GM13977 (cell line): ENCODE results near the gene UBE4B.
"Not testable (repeated sequence)": the region's sequence is repeated elsewhere in the genome, so short reads cannot be mapped to it uniquely, and the experiment has no call there.

ENCODE experiments used
- DNase-seq: peaks from one replicate; pipeline ENCODE4 v3.0.0; 2012; ENCODE audit warnings: low spot score
- in situ Hi-C: fragments of 300-500 bp; cut with MboI; formaldehyde crosslinking; loops from one replicate; pipeline ENCODE4 v1.12.0; 2022; ENCODE audit warnings: low sequenced_read_pairs, low pct_unique_long_range_greater_than_20kb, mixed read lengths, inconsistent platforms; ENCODE audit not compliant: unreplicated experiment
- TF ChIP-seq, protein P1 (sequence below): IDR thresholded peaks from 2 replicates; pipeline ENCODE4 v1.5.1; 2012; ENCODE audit warnings: mild to moderate bottlenecking, control low read depth; ENCODE audit not compliant: insufficient read depth; ENCODE audit errors: extremely low read depth, missing control alignments

Gene UBE4B

GRCh38 chr1:10020086-10020485 lies 12.7 kb upstream of the UBE4B start:
- TF ChIP-seq, protein P1, sequence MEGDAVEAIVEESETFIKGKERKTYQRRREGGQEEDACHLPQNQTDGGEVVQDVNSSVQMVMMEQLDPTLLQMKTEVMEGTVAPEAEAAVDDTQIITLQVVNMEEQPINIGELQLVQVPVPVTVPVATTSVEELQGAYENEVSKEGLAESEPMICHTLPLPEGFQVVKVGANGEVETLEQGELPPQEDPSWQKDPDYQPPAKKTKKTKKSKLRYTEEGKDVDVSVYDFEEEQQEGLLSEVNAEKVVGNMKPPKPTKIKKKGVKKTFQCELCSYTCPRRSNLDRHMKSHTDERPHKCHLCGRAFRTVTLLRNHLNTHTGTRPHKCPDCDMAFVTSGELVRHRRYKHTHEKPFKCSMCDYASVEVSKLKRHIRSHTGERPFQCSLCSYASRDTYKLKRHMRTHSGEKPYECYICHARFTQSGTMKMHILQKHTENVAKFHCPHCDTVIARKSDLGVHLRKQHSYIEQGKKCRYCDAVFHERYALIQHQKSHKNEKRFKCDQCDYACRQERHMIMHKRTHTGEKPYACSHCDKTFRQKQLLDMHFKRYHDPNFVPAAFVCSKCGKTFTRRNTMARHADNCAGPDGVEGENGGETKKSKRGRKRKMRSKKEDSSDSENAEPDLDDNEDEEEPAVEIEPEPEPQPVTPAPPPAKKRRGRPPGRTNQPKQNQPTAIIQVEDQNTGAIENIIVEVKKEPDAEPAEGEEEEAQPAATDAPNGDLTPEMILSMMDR, result no peak
- DNase-seq, result no peak
- in situ Hi-C loops, result no loop called here

DNA sequence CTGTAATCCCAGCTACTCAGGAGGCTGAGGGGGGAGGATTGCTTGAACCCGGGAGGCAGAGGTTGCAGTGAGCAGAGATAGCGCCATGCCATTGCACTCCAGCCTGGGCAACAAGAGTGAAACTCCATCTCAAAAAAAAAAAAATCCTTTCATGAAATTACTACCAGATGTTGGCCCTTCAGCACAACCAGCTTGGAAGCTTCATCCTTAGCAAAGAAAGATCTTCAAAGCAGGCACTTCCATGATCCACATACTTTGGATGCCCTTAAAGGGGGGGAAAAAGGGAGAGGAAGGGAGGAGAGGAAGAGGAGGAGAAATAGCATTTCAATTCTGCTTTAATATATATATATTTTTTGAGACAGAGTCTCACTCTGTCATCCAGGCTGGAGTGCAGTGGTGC lies 12.1 kb upstream of the UBE4B start:
- DNase-seq, in situ Hi-C loops: not testable (repeated sequence)

- in situ Hi-C loops, DNase-seq: not testable (repeated sequence)
Observed at GRCh38 chr1:10021992-10022391, 10.8 kb upstream of the UBE4B start.

DNA sequence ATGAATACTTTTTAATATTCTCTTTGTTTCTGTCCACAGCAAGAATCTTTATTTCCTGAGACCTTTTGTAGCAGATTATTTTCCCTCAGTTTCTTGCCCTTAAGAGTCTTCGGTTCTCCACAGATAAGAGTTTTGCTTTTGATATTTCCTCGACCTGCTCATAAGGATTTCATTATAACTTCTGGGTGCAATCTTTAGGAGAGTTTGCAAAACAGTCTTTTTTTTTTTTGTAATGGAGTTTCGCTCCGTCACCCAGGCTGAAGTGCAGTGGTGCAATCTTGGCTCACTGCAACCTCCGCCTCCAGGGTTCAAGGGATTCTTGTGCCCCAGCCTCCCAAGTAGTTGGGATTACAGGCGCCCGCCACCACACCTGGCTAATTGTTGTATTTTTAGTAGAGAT lies 10.1 kb upstream of the UBE4B start:
- in situ Hi-C loops, result no loop called here
- TF ChIP-seq, protein P1, result no peak
- no peak for DNase-seq

GRCh38 chr1:10025354-10025753 lies 7.4 kb upstream of the UBE4B start:
- DNase-seq, result no peak
- TF ChIP-seq, protein P1, result no peak
- in situ Hi-C loops, result no loop called here

DNA sequence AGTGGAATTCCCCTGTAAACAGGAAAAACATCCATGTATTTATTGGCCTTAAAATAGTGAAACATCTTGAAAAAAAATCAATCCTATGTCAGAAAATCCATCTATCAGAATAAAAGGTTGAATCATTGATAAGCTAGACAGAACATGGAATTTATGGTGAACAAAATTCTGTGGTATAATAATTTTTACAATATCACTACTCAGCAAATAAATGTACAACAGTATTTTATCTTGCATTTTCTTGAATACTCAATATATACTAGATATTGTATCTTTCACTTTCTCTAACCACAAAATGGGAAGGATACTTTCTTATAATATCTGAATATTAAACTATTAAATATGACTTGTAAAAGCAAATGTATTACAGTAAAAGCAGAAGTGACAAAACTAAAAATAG lies 5.7 kb upstream of the UBE4B start:
- in situ Hi-C loops, result no loop called here
- TF ChIP-seq, protein P1, result no peak

GRCh38 chr1:10028956-10029500 lies 3.7 kb upstream of the UBE4B start:
- DNase-seq, in situ Hi-C loops: not testable (repeated sequence)

More for the DNA sequence above, 5.7 kb upstream of the UBE4B start:
- DNase-seq, result no peak

DNA sequence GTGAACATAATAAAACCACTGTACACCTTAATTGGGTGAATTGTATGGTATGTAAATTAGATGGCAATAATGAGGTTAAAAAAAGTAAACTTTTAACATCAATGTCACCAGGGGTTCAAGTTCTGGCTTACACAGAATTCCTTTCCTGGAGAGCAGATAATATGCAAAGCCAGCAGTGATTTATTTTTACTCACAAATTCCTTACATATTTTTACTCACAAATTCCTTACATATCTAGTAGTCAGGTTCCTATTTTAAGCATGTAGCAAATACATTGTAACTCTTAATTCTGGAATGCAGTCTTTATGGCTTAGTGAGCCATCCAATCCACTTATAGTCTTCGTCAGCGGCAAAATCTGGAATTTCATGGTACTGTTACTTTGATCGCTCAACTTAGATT lies 1.3 kb upstream of the UBE4B start:
- no peak for DNase-seq
- TF ChIP-seq, protein P1, result no peak
- in situ Hi-C loops, result no loop called here
